Body of pancreas (tissue), 4 donors: ENCODE data around the gene CD274. TPM values are rescaled to one million over a fixed set of nuclear protein-coding genes. Genes with fewer than 3 reads are reported as not detected.
"Not testable (repeated sequence)": the region's sequence is repeated elsewhere in the genome, so short reads cannot be mapped to it uniquely, and the experiment has no call there.

ENCODE experiments used
- ATAC-seq: fragments of 150-250 bp; one replicate; pipeline ENCODE4 v1.9.1; 2016
- DNase-seq, 4 donors: peaks; one replicate each; pipeline ENCODE4 v3.0.0-alpha.2; 2019
- H3K27ac ChIP-seq, 4 donors: fragments of 200-600 bp; sonication (generic); 1 replicate in 3 of 4; 2 replicates in 1 of 4; pipeline versions ENCODE4 v1.5.1 to v1.6.1; 2016 to 2019; ENCODE audit warnings: mild to moderate bottlenecking in 1 of 4, mixed read lengths in 1 of 4, moderate library complexity in 1 of 4
- H3K27me3 ChIP-seq, 2 donors: fragments of 200-600 bp; sonication (generic); one replicate each; pipeline ENCODE4 v1.6.0; 2016; ENCODE audit warnings: mild to moderate bottlenecking in 1 of 2
- H3K36me3 ChIP-seq, 2 donors: fragments of 200-600 bp; sonication (generic); replicated peaks in 1 of 2; 2 replicates each; pipeline ENCODE4 v1.5.1; 2016; ENCODE audit warnings: low read depth in 2 of 2; ENCODE audit not compliant: insufficient read depth in 1 of 2
- H3K4me1 ChIP-seq: fragments of 200-600 bp; sonication (generic); one replicate; pipeline ENCODE4 v1.6.0; 2016
- H3K4me3 ChIP-seq, 2 donors: fragments of 200-600 bp; sonication (generic); 1 replicate in 1 of 2; 2 replicates in 1 of 2; pipeline ENCODE4 v1.5.1; 2016 to 2019
- H3K9me3 ChIP-seq, 3 donors: fragments of 200-600 bp; sonication (generic); 1 replicate in 2 of 3; 2 replicates in 1 of 3; pipeline ENCODE4 v1.5.1; 2016
- CTCF ChIP-seq, 7 experiments: fragments of 450-650 bp in 4 of 7; fragments of 200-600 bp in 3 of 7; sonication (generic) in 3 of 7; IDR thresholded peaks; one replicate each; pipeline ENCODE4 v1.5.1; 2016 to 2019; ENCODE audit warnings: antibody characterized with exemption in 7 of 7
- POLR2A ChIP-seq, 3 donors: fragments of 450-650 bp; IDR thresholded peaks; one replicate each; pipeline ENCODE4 v1.6.1; 2016; ENCODE audit warnings: antibody characterized with exemption in 3 of 3, mild to moderate bottlenecking in 2 of 3
- WGBS, 2 donors: methylation state at CpG; one replicate each; pipeline ENCODE4 v1.1.5; 2017; 5-methylcytosine and 5-hydroxymethylcytosine counted together
- intact Hi-C: fragments of 100-400 bp; cut with DNase I; formaldehyde crosslinking; loops from one replicate; pipeline ENCODE4 v1.15.1; 2023
- total RNA-seq, 2 donors: library from RNA; depleted of rRNA; stranded (reverse); fragments of >200 nt; gene quantifications; one replicate each; pipeline ENCODE4 v1.1.0, GENCODE V29; 2016

The CD274 gene
- total RNA-seq, 2 donors from 2014 or later, result 1.6 to 3.6 TPM

- no peaks in the 10 kb centered on the region for H3K27me3 ChIP-seq
- DNase-seq, result no peak
- WGBS, 2 donors, result 56 to 72% methylated on average over 3 of the region's 3 CpGs
- H3K4me3 ChIP-seq, result no peak overlapping the region
- intact Hi-C loops, result no loop called here
- no peak overlapping the region for H3K27ac ChIP-seq
- H3K9me3 ChIP-seq, result no peaks in the 10 kb centered on the region
- no peak for ATAC-seq
- no peaks in the 10 kb centered on the region for H3K4me1 ChIP-seq
- TF ChIP-seq POLR2A (IDR thresholded peaks at IDR 0.05) (no peak), CTCF (IDR thresholded peaks at IDR 0.05) (no peak)
- no peaks in the 10 kb centered on the region for H3K36me3 ChIP-seq
Observed at GRCh38 chr9:5428172-5428571, 22.2 kb upstream of the CD274 start.

DNA sequence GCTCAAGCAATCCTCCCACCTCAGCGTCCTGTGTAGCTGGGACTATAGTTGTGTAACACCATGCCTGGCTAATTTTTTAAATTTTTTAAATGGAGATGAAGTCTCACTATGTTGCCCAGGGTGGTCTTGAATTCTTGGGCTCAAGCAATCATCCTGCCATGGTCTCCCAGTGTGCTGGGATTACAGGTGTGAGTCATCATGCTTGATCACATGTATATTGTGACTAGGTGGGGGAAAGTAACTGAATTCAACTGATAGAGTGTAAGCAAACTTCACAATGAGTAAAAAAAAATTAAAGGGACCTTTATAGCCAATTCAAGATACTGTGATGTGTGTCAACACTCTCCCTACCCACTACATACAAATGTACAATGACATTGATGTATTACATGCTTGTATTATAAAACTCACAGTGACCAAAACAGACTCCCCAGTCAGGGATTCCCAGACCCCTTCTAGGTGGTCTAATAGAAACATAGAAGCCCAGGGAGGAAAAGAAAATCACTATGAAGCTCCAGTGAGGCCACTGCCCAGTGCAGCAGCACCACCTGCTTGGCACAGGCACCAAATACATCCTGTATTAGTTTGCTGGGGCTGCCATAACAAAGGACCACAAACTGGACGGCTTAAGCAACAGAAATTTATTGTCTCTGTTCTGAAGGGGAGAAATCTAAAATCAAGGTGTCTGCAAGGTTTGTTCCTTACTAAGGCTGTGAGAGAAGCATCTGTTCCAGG lies 21.4 kb upstream of the CD274 start:
- H3K27me3 ChIP-seq, result no peaks in the 10 kb centered on the region
- no peaks in the 10 kb centered on the region for H3K4me1 ChIP-seq
- H3K36me3 ChIP-seq, result no peaks in the 10 kb centered on the region
- DNase-seq (no peak), ATAC-seq (no peak)
- H3K27ac ChIP-seq, result no peak overlapping the region
- no peak overlapping the region for H3K4me3 ChIP-seq
- intact Hi-C loops, result no loop called here
- TF ChIP-seq CTCF (IDR thresholded peaks at IDR 0.05), result no peak
- no peak for TF ChIP-seq POLR2A (IDR thresholded peaks at IDR 0.05)
- WGBS, 2 donors, result 81 to 97% methylated on average over 2 of the region's 2 CpGs
- H3K9me3 ChIP-seq, result no peaks in the 10 kb centered on the region

DNA sequence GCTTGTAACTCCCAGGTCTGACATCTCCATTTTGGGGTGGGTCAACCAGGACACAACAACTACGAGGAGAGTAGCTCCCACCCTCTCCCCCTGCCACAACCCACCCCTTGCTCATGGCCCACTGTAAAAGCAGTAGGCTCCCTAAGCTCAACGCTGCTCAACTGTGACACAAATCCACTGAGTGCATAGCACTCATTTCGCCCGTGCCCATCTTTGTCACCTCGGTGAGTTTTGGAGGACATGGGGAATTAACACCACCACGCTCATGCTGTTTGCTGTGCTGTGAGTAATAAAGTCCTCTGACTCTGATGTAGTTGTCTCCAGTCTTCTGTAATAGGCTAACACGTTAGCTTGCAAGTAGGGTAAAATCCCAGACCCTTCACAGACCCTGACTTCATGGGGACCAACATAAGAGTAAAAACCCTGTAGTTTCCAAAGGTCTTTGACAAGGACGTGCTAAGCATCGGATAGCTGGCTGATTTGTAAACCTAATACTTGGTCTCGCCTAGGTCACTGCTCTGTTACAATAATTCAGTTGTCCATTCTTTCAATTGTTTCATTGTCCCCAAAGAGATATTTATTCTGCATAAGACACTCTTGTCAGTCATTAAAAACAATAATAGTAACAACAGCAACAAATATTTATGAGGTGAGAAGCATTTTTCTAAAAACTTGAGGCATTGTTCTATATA lies 20.3 kb upstream of the CD274 start:
- no peak for ATAC-seq
- Histone ChIP-seq H3K4me3 (no peak overlapping the region), H3K36me3 (no peaks in the 10 kb centered on the region), H3K4me1 (no peaks in the 10 kb centered on the region), H3K27me3 (no peaks in the 10 kb centered on the region), H3K9me3 (no peaks in the 10 kb centered on the region), H3K27ac (no peak overlapping the region)
- TF ChIP-seq CTCF (IDR thresholded peaks at IDR 0.05), result no peak
- TF ChIP-seq POLR2A (IDR thresholded peaks at IDR 0.05), result no peak
- DNase-seq, result no peak
- intact Hi-C loops, result loop anchor here (10.0 kb wide), 1 partner anchor 85 kb away; no protein-coding TSS in a partner anchor
- 94 to 96% methylated on average over 10 of the region's 10 CpGs for WGBS, 2 donors

DNA sequence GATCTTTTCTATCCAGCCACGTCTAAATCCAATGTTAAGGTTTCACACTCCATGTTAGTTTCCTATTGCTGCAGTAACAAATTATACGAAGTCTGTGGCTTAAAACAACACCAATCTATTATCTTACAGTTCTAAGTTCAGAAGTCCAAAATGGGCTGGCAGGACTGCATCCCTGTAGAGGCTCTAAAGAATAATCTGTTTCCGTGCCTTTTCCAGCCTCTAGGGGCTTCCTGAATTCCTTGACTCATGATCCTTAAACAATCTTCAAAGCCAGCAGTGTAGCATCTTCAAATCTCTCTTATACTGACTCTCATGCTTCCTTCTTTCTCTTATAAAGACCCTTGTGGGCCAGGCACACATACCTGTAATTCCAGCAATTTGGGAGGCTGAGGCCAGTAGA lies 19.4 kb upstream of the CD274 start:
- no peaks in the 10 kb centered on the region for H3K36me3 ChIP-seq
- H3K9me3 ChIP-seq, result no peaks in the 10 kb centered on the region
- H3K27me3 ChIP-seq, result no peaks in the 10 kb centered on the region
- intact Hi-C loops, result loop anchor here (10.0 kb wide), 1 partner anchor 86 kb away; no protein-coding TSS in a partner anchor
- no peaks in the 10 kb centered on the region for H3K4me1 ChIP-seq
- DNase-seq (no peak), ATAC-seq (no peak)
- WGBS, 2 donors, result 45 to 71% methylated on average over 3 of the region's 3 CpGs
- no peak overlapping the region for H3K27ac ChIP-seq
- no peak overlapping the region for H3K4me3 ChIP-seq
- TF ChIP-seq POLR2A (IDR thresholded peaks at IDR 0.05), result no peak
- no peak for TF ChIP-seq CTCF (IDR thresholded peaks at IDR 0.05)

DNA sequence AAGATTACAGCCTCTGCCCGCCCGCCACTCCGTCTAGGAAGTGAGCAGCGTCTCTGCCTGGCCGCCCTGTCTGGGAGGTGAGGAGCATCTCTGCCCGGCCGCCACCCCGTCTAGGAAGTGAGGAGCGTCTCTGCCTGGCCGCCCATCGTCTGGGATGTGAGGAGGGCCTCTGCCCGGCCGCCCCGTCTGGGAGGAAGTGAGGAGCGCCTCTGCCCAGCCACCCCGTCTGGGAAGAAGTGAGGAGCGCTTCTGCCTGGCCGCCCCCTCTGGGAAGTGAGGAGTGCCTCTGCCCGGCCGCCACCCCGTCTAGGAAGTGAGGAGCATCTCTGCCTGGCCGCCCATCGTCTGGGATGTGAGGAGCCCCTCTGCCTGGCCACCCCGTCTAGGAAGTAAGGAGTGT lies 17.5 kb upstream of the CD274 start:
- DNase-seq, H3K36me3 ChIP-seq: not testable (repeated sequence)

DNA sequence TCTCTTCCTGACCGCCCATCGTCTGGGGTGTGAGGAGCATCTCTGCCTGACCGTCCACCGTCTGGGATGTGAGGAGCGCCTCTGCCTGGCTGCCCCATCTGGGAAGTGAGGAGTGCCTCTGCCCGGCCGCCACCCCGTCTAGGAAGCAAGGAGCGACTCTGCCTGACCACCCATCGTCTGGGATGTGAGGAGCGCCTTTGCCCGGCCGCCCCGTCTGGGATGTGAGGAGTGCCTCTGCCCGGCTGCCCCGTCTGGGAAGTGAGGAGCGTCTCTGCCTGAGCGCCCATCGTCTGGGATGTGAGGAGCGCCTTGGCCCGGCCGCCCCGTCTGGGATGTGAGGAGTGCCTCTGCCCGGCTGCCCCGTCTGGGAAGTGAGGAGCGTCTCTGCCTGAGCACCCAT lies 17.0 kb upstream of the CD274 start:
- H3K4me3 ChIP-seq, H3K36me3 ChIP-seq, H3K27ac ChIP-seq, H3K4me1 ChIP-seq, H3K9me3 ChIP-seq, ATAC-seq, H3K27me3 ChIP-seq, DNase-seq: not testable (repeated sequence)
- intact Hi-C loops, result loop anchor here (10.0 kb wide), 1 partner anchor 89 kb away; no protein-coding TSS in a partner anchor
- WGBS, 2 donors, result 92 to 100% methylated on average over 5 to 26 of the region's 26 CpGs

More for the DNA sequence above, 17.5 kb upstream of the CD274 start:
- whole genome bisulfite sequencing, 2 donors, result 90 to 97% methylated on average over 22 to 24 of the region's 24 CpGs
- H3K4me1 ChIP-seq, H3K4me3 ChIP-seq, H3K9me3 ChIP-seq, H3K27me3 ChIP-seq, ATAC-seq, H3K27ac ChIP-seq: not testable (repeated sequence)
- intact Hi-C loops, result loop anchor here (10.0 kb wide), 1 partner anchor 88 kb away; no protein-coding TSS in a partner anchor

- not testable (repeated sequence) for H3K36me3 ChIP-seq, H3K27ac ChIP-seq, H3K4me3 ChIP-seq, DNase-seq, H3K27me3 ChIP-seq, ATAC-seq, H3K9me3 ChIP-seq
- peaks cover 13% of the 10 kb centered on the region for H3K4me1 ChIP-seq
- intact Hi-C loops, result loop anchor here (10.0 kb wide), 1 partner anchor 89 kb away; no protein-coding TSS in a partner anchor
- 86 to 98% methylated on average over 7 to 43 of the region's 65 CpGs for WGBS, 2 donors
Observed at GRCh38 chr9:5433841-5434810, 16.2 kb upstream of the CD274 start.
